HCT116 (cell line): ENCODE results near the gene BRAT1. TPM values are rescaled to one million over a fixed set of nuclear protein-coding genes. Genes with fewer than 3 reads are reported as not detected.

Experiments
- ATAC-seq: fragments of 200-7000 bp; cut with Tn5 transposase; 2 replicates; pipeline ENCODE4 v1.9.1; 2020; ENCODE audit warnings: mild to moderate bottlenecking, moderate library complexity
- BruUV-seq: library from RNA; stranded (reverse); fragments of 400-500 nt; replicated peaks from 2 replicates; lab custom pipeline; 2021; lab: Mats Ljungman, UMichigan
- CTCF ChIA-PET: fragments of 300-600 bp; sonication (Branson Sonifier 250); formaldehyde crosslinking; loops from one replicate; lab custom pipeline; 2021; ENCODE audit warnings: antibody characterized with exemption; lab: Charles Lee
- POLR2A ChIA-PET: fragments of 300-600, 350-600 bp; sonication (Branson Sonifier 250); formaldehyde crosslinking; loops from one replicate; lab custom pipeline; 2021; ENCODE audit warnings: antibody characterized with exemption; lab: Charles Lee
- RAD21 ChIA-PET, 2 experiments: fragments of 300-600 bp; sonication (Branson Sonifier 250); formaldehyde crosslinking; loops; one replicate each; lab custom pipeline; 2023; ENCODE audit warnings: low total read pairs in 2 of 2; ENCODE audit not compliant: uncharacterized antibody in 2 of 2, unreplicated experiment in 2 of 2, low non-redundant PET in 1 of 2; lab: Charles Lee
- DNase-seq: peaks from one replicate; pipeline ENCODE4 v3.0.0-alpha.2; 2010; ENCODE audit warnings: low read depth, low spot score
- H2AFZ ChIP-seq: fragments of 200-600 bp; shearing (Covaris generic), sonication (generic); 2 replicates; pipeline ENCODE4 v1.6.1; 2017; ENCODE audit warnings: low read depth, mixed run types, mixed read lengths, antibody characterized with exemption, low read length; ENCODE audit not compliant: poor library complexity, severe bottlenecking
- H3K27ac ChIP-seq: 2 replicates; pipeline ENCODE4 v1.5.1; 2012; ENCODE audit warnings: low read depth, low read length
- H3K27me3 ChIP-seq: fragments of 200-600 bp; sonication (generic); 2 replicates; pipeline ENCODE4 v1.6.1; 2016; ENCODE audit warnings: mixed run types, low read length, mixed read lengths; ENCODE audit not compliant: insufficient read depth
- H3K36me3 ChIP-seq, 2 experiments: fragments of 200-500 bp in 1 of 2; fragments of 200-600 bp in 1 of 2; sonication (Bioruptor generic) in 1 of 2; sonication (generic) in 1 of 2; 2 replicates each; pipeline versions ENCODE4 v1.5.1 to v1.6.1; 2014 to 2016; ENCODE audit warnings: low read length in 2 of 2, inconsistent platforms in 1 of 2, mixed read lengths in 1 of 2, mixed run types in 1 of 2; ENCODE audit not compliant: insufficient read depth in 2 of 2, control insufficient read depth in 1 of 2
- H3K4me1 ChIP-seq, 2 experiments: fragments of 200-600 bp in 1 of 2; sonication (generic) in 1 of 2; 2 replicates each; pipeline versions ENCODE4 v1.5.1 to v1.6.1; 2012 to 2017; ENCODE audit warnings: low read length in 2 of 2, inconsistent platforms in 1 of 2, mild to moderate bottlenecking in 1 of 2, mixed read lengths in 1 of 2, mixed run types in 1 of 2, moderate library complexity in 1 of 2; ENCODE audit not compliant: insufficient read depth in 2 of 2, control insufficient read depth in 1 of 2
- H3K4me2 ChIP-seq: fragments of 200-600 bp; sonication (generic); 2 replicates; pipeline ENCODE4 v1.6.1; 2017; ENCODE audit warnings: mixed run types, low read length, mixed read lengths
- H3K4me3 ChIP-seq, 2 experiments: fragments of 200-600 bp in 1 of 2; sonication (generic) in 1 of 2; replicated peaks in 1 of 2; 2 replicates each; pipeline ENCODE4 v1.5.1; 2011 to 2016; ENCODE audit warnings: low read length in 2 of 2, control low read depth in 1 of 2, low read depth in 1 of 2, mild to moderate bottlenecking in 1 of 2, mixed read lengths in 1 of 2, mixed run types in 1 of 2
- H3K79me2 ChIP-seq: fragments of 200-600 bp; sonication (generic); 2 replicates; pipeline ENCODE4 v1.6.1; 2017; ENCODE audit warnings: mild to moderate bottlenecking, mixed run types, low read length, moderate library complexity, mixed read lengths; ENCODE audit not compliant: insufficient read depth
- H3K9ac ChIP-seq: fragments of 200-600 bp; sonication (generic); 2 replicates; pipeline ENCODE4 v1.6.1; 2016; ENCODE audit warnings: low read length, mixed read lengths
- H3K9me2 ChIP-seq: fragments of 200-600 bp; sonication (generic), shearing (Covaris generic); 2 replicates; pipeline ENCODE4 v1.6.1; 2017; ENCODE audit warnings: mixed run types, mild to moderate bottlenecking, moderate library complexity; ENCODE audit not compliant: insufficient read depth
- H3K9me3 ChIP-seq, 2 experiments: fragments of 200-500 bp in 1 of 2; fragments of 200-600 bp in 1 of 2; sonication (Bioruptor generic) in 1 of 2; sonication (generic) in 1 of 2; 2 replicates each; pipeline ENCODE4 v1.6.1; 2014 to 2017; ENCODE audit warnings: low read length in 2 of 2, mixed read lengths in 2 of 2, inconsistent platforms in 1 of 2, low read depth in 1 of 2, mild to moderate bottlenecking in 1 of 2, mixed run types in 1 of 2, moderate library complexity in 1 of 2; ENCODE audit not compliant: control insufficient read depth in 1 of 2, insufficient read depth in 1 of 2
- H4K20me1 ChIP-seq: fragments of 200-600 bp; sonication (generic), shearing (Covaris generic); 2 replicates; pipeline ENCODE4 v1.6.1; 2017; ENCODE audit warnings: mixed run types, mild to moderate bottlenecking, moderate library complexity; ENCODE audit not compliant: insufficient read depth
- EGR1 ChIP-seq: IDR thresholded peaks from 2 replicates; pipeline ENCODE4 v1.6.1; 2012; ENCODE audit warnings: low read depth
- EZH2 ChIP-seq: fragments of 200-600 bp; sonication (generic); IDR thresholded peaks from 2 replicates; pipeline ENCODE4 v1.6.1; 2017; ENCODE audit warnings: antibody characterized with exemption, mixed run types
- FOSL1 ChIP-seq: IDR thresholded peaks from 2 replicates; pipeline ENCODE4 v1.6.1; 2012; ENCODE audit warnings: low read depth
- POLR2A ChIP-seq: IDR thresholded peaks from 2 replicates; pipeline ENCODE4 v1.7.0; 2011; ENCODE audit warnings: borderline replicate concordance; ENCODE audit not compliant: insufficient read depth, insufficient read length; ENCODE audit errors: extremely low read depth
- SP1 ChIP-seq: IDR thresholded peaks from 2 replicates; pipeline ENCODE4 v1.6.1; 2012; ENCODE audit warnings: low read depth
- TCF7L2 ChIP-seq: IDR thresholded peaks from 2 replicates; pipeline ENCODE4 v1.7.0; 2011; ENCODE audit warnings: borderline replicate concordance, inconsistent platforms; ENCODE audit not compliant: insufficient read depth, insufficient read length; ENCODE audit errors: extremely low read depth
- YY1 ChIP-seq: IDR thresholded peaks from 2 replicates; pipeline ENCODE4 v1.6.1; 2011; ENCODE audit warnings: low read length, low read depth, moderate library complexity, mild to moderate bottlenecking; ENCODE audit not compliant: insufficient replicate concordance; ENCODE audit errors: extremely low read depth
- intact Hi-C: fragments of 100-400 bp; cut with micrococcal nuclease; formaldehyde crosslinking; loops from 2 replicates; pipeline ENCODE4 v1.10.0; 2022
- total RNA-seq: library from RNA; stranded (reverse); gene quantifications from one replicate; pipeline ENCODE4 v1.2.1, GENCODE V29; 2021; ENCODE audit not compliant: unreplicated experiment
- TF ChIP-seq, protein P1 (sequence below): IDR thresholded peaks from 2 replicates; pipeline ENCODE4 v1.6.1; 2012
- TF ChIP-seq, protein P2 (sequence below), 3 experiments: fragments of 200-600 bp in 1 of 3; sonication (generic) in 1 of 3; IDR thresholded peaks in 2 of 3; conservative IDR thresholded peaks in 1 of 3; 2 replicates each; pipeline ENCODE4 v1.5.1; 2012 to 2017; ENCODE audit warnings: low read depth in 2 of 3, low read length in 2 of 3, antibody characterized with exemption in 1 of 3, borderline replicate concordance in 1 of 3, control low read depth in 1 of 3, mild to moderate bottlenecking in 1 of 3, mixed read lengths in 1 of 3, mixed run types in 1 of 3, moderate library complexity in 1 of 3; ENCODE audit not compliant: insufficient read depth in 1 of 3

Gene BRAT1
- total RNA-seq, 1 experiment from 2014 or later: 47.6 TPM

DNA sequence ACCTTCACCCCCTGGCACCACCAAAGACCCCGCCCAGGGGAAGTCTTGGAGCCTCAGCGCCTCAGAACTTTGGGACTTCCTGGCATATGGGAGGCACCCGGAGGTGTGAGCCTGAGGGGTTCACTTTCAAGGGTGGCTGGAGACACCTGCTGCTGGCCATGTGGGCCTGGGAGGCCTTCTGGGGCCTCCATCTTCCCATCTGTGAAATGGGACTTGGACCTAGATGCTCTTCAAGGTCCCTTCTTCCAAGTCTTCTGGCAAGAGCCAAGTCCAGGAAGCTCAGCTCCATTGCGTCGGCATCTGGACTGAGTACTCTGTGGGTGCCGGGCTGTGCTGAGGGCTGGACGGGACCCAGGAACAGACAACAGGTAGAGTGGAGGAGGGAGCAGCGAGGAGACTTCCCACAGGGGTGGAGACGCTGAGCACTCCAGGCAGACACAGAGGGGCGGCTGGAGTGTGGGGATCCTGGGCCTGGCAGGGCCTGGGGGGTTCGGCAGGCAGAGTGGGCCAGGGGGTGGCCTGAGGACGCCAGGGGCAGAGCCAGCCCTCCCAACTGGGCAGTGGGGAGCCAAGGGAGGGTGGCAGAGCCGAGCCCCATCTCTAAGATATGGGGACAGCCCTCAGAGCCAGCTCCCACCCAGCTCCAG lies 45.1 kb downstream of the BRAT1 start:
- Histone ChIP-seq H3K79me2 (no peaks in the 10 kb centered on the region), H3K4me1 (no peaks in the 10 kb centered on the region), H3K36me3 (no peaks in the 10 kb centered on the region), H2AFZ (no peak overlapping the region), H3K9ac (no peak overlapping the region), H4K20me1 (no peaks in the 10 kb centered on the region), H3K27me3 (no peaks in the 10 kb centered on the region), H3K9me2 (no peaks in the 10 kb centered on the region), H3K4me3 (no peak overlapping the region), H3K27ac (no peak overlapping the region), H3K4me2 (no peak overlapping the region), H3K9me3 (no peaks in the 10 kb centered on the region)
- DNase-seq (no peak), ATAC-seq (no peak)
- POLR2A ChIA-PET: no interaction called here
- RAD21 ChIA-PET: no interaction called here
- no TSS peak for BruUV-seq
- TF ChIP-seq TCF7L2 (no peak), POLR2A (no peak), EZH2 (no peak), YY1 (no peak), FOSL1 (no peak), SP1 (no peak), EGR1 (no peak)
- TF ChIP-seq, protein P1, sequence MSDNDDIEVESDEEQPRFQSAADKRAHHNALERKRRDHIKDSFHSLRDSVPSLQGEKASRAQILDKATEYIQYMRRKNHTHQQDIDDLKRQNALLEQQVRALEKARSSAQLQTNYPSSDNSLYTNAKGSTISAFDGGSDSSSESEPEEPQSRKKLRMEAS: no peak
- TF ChIP-seq, protein P2, sequence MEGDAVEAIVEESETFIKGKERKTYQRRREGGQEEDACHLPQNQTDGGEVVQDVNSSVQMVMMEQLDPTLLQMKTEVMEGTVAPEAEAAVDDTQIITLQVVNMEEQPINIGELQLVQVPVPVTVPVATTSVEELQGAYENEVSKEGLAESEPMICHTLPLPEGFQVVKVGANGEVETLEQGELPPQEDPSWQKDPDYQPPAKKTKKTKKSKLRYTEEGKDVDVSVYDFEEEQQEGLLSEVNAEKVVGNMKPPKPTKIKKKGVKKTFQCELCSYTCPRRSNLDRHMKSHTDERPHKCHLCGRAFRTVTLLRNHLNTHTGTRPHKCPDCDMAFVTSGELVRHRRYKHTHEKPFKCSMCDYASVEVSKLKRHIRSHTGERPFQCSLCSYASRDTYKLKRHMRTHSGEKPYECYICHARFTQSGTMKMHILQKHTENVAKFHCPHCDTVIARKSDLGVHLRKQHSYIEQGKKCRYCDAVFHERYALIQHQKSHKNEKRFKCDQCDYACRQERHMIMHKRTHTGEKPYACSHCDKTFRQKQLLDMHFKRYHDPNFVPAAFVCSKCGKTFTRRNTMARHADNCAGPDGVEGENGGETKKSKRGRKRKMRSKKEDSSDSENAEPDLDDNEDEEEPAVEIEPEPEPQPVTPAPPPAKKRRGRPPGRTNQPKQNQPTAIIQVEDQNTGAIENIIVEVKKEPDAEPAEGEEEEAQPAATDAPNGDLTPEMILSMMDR (IDR thresholded peaks at IDR 0.05 in 2 of 3, conservative IDR thresholded peaks at IDR 0.05 in 1 of 3; ENCODE audit: borderline replicate concordance in 1 of 3, insufficient read depth in 1 of 3, low read depth in 2 of 3, low read length in 2 of 3): no peak
- intact Hi-C loops: no loop called here
- CTCF ChIA-PET: no interaction called here
